A549 (cell line): ENCODE data around the gene GRID1.

ENCODE experiments used
- CBX2 ChIP-seq: fragments of 200-600 bp; sonication (generic); IDR thresholded peaks from 2 replicates; pipeline ENCODE4 v1.6.1; 2016; ENCODE audit warnings: low read depth, mild to moderate bottlenecking, borderline replicate concordance
- TF ChIP-seq, protein P1 (sequence below): fragments of >200 bp; sonication (Bioruptor Twin); formaldehyde crosslinking; IDR thresholded peaks from 3 replicates; pipeline ENCODE4 v1.5.1; 2016

DNA sequence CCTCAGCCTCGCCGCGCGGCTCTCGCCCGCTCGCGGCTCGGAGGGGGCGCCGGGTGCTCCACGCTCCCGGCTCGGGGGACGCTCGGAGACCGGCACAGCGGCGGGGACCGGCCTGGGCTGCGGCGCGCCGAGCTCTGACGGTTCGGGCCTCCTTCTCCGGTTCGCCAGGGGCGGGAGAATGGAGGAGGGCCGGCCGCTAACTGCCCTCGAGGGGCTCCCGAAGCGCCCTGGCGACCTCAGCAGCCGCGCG, 232 bp upstream of the GRID1 start:
- TF ChIP-seq, protein P1, sequence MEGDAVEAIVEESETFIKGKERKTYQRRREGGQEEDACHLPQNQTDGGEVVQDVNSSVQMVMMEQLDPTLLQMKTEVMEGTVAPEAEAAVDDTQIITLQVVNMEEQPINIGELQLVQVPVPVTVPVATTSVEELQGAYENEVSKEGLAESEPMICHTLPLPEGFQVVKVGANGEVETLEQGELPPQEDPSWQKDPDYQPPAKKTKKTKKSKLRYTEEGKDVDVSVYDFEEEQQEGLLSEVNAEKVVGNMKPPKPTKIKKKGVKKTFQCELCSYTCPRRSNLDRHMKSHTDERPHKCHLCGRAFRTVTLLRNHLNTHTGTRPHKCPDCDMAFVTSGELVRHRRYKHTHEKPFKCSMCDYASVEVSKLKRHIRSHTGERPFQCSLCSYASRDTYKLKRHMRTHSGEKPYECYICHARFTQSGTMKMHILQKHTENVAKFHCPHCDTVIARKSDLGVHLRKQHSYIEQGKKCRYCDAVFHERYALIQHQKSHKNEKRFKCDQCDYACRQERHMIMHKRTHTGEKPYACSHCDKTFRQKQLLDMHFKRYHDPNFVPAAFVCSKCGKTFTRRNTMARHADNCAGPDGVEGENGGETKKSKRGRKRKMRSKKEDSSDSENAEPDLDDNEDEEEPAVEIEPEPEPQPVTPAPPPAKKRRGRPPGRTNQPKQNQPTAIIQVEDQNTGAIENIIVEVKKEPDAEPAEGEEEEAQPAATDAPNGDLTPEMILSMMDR, result no peak
- no peak for TF ChIP-seq CBX2
